Panc1 (cell line): ENCODE data around the gene SLC40A1. TPM values are rescaled to one million over a fixed set of nuclear protein-coding genes. Genes with fewer than 3 reads are reported as not detected.

Experiments
- ATAC-seq: fragments of 200-7000 bp; cut with Tn5 transposase; 2 replicates; pipeline ENCODE4 v1.9.1; 2020; ENCODE audit warnings: mild to moderate bottlenecking, moderate library complexity
- BruUV-seq: library from RNA; stranded (reverse); fragments of 400-500 nt; replicated peaks from 2 replicates; lab custom pipeline; 2021; lab: Mats Ljungman, UMichigan
- CTCF ChIA-PET: fragments of 300-600 bp; sonication (Branson Sonifier 250); formaldehyde crosslinking; loops from one replicate; lab custom pipeline; 2022; ENCODE audit warnings: antibody characterized with exemption; lab: Charles Lee
- POLR2A ChIA-PET: fragments of 300-600 bp; sonication (Branson Sonifier 250); formaldehyde crosslinking; loops from one replicate; lab custom pipeline; 2022; ENCODE audit warnings: antibody characterized with exemption; lab: Charles Lee
- DNase-seq: peaks from one replicate; pipeline ENCODE4 v3.0.0-alpha.2; 2010; ENCODE audit warnings: low read depth, low spot score
- H3K27ac ChIP-seq: 2 replicates; pipeline ENCODE4 v1.5.1; 2011; ENCODE audit warnings: mild to moderate bottlenecking, low read length, inconsistent platforms
- H3K27me3 ChIP-seq: fragments of 200-500 bp; sonication (Bioruptor generic); 2 replicates; pipeline ENCODE4 v1.6.0; 2014; ENCODE audit warnings: low read length, inconsistent platforms; ENCODE audit not compliant: control insufficient read depth, insufficient read depth
- H3K36me3 ChIP-seq: fragments of 200-500 bp; sonication (Bioruptor generic); 2 replicates; pipeline ENCODE4 v1.5.1; 2014; ENCODE audit warnings: inconsistent platforms, mild to moderate bottlenecking, low read length, moderate library complexity; ENCODE audit not compliant: control insufficient read depth, insufficient read depth
- H3K4me1 ChIP-seq: 2 replicates; pipeline ENCODE4 v1.5.1; 2011; ENCODE audit warnings: inconsistent platforms, mild to moderate bottlenecking, low read length, moderate library complexity; ENCODE audit not compliant: control insufficient read depth, insufficient read depth
- H3K4me3 ChIP-seq, 2 experiments: 2 replicates each; pipeline ENCODE4 v1.5.1; 2011 to 2012; ENCODE audit warnings: low read depth in 2 of 2, low read length in 2 of 2, mild to moderate bottlenecking in 2 of 2, inconsistent platforms in 1 of 2, moderate library complexity in 1 of 2
- H3K9me3 ChIP-seq: fragments of 200-500 bp; sonication (Bioruptor generic); 2 replicates; pipeline ENCODE4 v1.5.1; 2014; ENCODE audit warnings: low read depth, mild to moderate bottlenecking, inconsistent platforms, low read length, moderate library complexity; ENCODE audit not compliant: control insufficient read depth, insufficient read depth
- POLR2AphosphoS5 ChIP-seq: IDR thresholded peaks from 2 replicates; pipeline ENCODE4 v1.6.1; 2012; ENCODE audit warnings: mild to moderate bottlenecking, low read depth, low read length, moderate library complexity
- SIN3A ChIP-seq: IDR thresholded peaks from 2 replicates; pipeline ENCODE4 v1.6.1; 2012; ENCODE audit warnings: low read depth, mild to moderate bottlenecking, low read length, moderate library complexity, borderline replicate concordance; ENCODE audit not compliant: insufficient read depth
- TCF7L2 ChIP-seq: IDR thresholded peaks from 2 replicates; pipeline ENCODE4 v1.6.1; 2011; ENCODE audit warnings: mild to moderate bottlenecking, low read depth, low read length, inconsistent platforms
- in situ Hi-C: cut with HindIII; loops from 2 replicates; pipeline ENCODE4 v1.10.0; 2016; ENCODE audit warnings: low sequenced_read_pairs, low pct_unique_long_range_greater_than_20kb
- intact Hi-C: fragments of 100-400 bp; cut with micrococcal nuclease; formaldehyde crosslinking; loops from one replicate; pipeline ENCODE4 v1.10.0; 2022; ENCODE audit not compliant: unreplicated experiment
- total RNA-seq: library from RNA; stranded (reverse); gene quantifications from one replicate; pipeline ENCODE4 v1.2.1, GENCODE V29; 2021; ENCODE audit not compliant: unreplicated experiment
- TF ChIP-seq, protein P1 (sequence below), 2 experiments: IDR thresholded peaks; 2 replicates each; pipeline ENCODE4 v1.6.1; 2011 to 2012; ENCODE audit warnings: low read depth in 2 of 2, control low read depth in 1 of 2, low read length in 1 of 2, mild to moderate bottlenecking in 1 of 2, moderate library complexity in 1 of 2; ENCODE audit not compliant: insufficient read depth in 1 of 2
- TF ChIP-seq, protein P2 (sequence below): fragments of 450-650 bp; IDR thresholded peaks from 2 replicates; pipeline ENCODE4 v1.5.1; 2017; ENCODE audit warnings: mild to moderate bottlenecking

The SLC40A1 gene
- total RNA-seq, 1 experiment from 2014 or later: 0.74 TPM

DNA sequence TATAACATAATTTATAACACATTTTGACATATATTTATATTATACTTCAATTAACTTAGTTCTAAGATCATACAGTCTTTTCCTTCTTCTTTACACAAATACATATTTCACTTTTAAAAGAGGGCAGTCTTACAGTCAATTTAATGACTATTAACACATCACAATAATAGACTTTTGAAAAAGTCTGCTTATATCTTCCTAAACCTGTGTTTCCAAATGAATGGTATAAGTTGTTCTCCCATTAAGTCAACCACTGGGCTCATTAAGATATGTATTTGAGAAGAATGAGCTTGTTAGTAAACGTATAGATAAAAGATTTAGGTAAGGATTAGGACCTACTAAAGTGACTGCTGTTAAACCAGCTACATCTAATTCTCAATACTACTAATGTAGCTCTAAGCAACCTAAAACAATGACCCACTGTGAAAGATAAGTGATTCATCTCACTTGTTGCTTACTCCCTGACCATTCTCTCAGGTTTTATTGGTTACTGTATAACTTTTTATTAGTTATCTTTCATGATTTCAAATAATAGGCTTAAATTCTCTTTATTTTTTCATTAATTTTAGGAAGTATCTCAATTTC is 27.0 kb downstream of the SLC40A1 start:
- ChIA-PET POLR2A (no interaction called here), CTCF (no interaction called here)
- Histone ChIP-seq H3K4me3 (no peak overlapping the region), H3K27me3 (peaks cover 3% of the 10 kb centered on the region; the same call in 1 of the 2 replicates), H3K4me1 (no peaks in the 10 kb centered on the region), H3K36me3 (no peaks in the 10 kb centered on the region), H3K27ac (no peak overlapping the region), H3K9me3 (no peaks in the 10 kb centered on the region)
- in situ Hi-C loops (no loop called here), intact Hi-C loops (no loop called here)
- no TSS peak for BruUV-seq
- TF ChIP-seq, protein P1, sequence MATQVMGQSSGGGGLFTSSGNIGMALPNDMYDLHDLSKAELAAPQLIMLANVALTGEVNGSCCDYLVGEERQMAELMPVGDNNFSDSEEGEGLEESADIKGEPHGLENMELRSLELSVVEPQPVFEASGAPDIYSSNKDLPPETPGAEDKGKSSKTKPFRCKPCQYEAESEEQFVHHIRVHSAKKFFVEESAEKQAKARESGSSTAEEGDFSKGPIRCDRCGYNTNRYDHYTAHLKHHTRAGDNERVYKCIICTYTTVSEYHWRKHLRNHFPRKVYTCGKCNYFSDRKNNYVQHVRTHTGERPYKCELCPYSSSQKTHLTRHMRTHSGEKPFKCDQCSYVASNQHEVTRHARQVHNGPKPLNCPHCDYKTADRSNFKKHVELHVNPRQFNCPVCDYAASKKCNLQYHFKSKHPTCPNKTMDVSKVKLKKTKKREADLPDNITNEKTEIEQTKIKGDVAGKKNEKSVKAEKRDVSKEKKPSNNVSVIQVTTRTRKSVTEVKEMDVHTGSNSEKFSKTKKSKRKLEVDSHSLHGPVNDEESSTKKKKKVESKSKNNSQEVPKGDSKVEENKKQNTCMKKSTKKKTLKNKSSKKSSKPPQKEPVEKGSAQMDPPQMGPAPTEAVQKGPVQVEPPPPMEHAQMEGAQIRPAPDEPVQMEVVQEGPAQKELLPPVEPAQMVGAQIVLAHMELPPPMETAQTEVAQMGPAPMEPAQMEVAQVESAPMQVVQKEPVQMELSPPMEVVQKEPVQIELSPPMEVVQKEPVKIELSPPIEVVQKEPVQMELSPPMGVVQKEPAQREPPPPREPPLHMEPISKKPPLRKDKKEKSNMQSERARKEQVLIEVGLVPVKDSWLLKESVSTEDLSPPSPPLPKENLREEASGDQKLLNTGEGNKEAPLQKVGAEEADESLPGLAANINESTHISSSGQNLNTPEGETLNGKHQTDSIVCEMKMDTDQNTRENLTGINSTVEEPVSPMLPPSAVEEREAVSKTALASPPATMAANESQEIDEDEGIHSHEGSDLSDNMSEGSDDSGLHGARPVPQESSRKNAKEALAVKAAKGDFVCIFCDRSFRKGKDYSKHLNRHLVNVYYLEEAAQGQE (IDR thresholded peaks at IDR 0.05; ENCODE audit: insufficient read depth in 1 of 2, low read depth in 2 of 2, low read length in 1 of 2): no peak
- TF ChIP-seq, protein P2, sequence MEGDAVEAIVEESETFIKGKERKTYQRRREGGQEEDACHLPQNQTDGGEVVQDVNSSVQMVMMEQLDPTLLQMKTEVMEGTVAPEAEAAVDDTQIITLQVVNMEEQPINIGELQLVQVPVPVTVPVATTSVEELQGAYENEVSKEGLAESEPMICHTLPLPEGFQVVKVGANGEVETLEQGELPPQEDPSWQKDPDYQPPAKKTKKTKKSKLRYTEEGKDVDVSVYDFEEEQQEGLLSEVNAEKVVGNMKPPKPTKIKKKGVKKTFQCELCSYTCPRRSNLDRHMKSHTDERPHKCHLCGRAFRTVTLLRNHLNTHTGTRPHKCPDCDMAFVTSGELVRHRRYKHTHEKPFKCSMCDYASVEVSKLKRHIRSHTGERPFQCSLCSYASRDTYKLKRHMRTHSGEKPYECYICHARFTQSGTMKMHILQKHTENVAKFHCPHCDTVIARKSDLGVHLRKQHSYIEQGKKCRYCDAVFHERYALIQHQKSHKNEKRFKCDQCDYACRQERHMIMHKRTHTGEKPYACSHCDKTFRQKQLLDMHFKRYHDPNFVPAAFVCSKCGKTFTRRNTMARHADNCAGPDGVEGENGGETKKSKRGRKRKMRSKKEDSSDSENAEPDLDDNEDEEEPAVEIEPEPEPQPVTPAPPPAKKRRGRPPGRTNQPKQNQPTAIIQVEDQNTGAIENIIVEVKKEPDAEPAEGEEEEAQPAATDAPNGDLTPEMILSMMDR: no peak
- TF ChIP-seq POLR2AphosphoS5 (no peak), SIN3A (no peak), TCF7L2 (no peak)
- no peak for DNase-seq
- ATAC-seq: no peak

DNA sequence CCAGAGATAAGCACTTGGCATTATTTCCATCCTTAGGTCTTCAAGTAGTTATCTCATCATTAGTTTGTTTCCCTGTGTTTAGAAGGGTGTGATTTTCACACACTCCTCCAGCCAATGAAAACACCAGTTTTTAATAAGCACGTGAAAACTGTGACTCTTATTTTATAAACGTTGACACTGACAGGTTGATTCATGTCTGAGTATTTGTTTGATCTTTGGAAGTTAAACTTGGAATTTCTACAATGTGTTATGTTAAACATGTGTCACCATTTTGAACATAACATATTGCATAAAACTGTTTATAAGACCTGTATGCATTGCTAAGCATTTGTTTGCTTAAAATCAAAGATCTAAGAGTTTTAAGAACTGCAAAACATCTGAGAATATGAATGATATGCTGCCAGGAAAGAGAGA is 27.6 kb downstream of the SLC40A1 start:
- TF ChIP-seq SIN3A: no peak
- TF ChIP-seq, protein P1 (IDR thresholded peaks at IDR 0.05; ENCODE audit: insufficient read depth in 1 of 2, low read depth in 2 of 2, low read length in 1 of 2): no peak
- no peak for TF ChIP-seq POLR2AphosphoS5
- no peak for TF ChIP-seq TCF7L2
- TF ChIP-seq, protein P2: no peak
- POLR2A ChIA-PET: no interaction called here
- Histone ChIP-seq H3K27me3 (peaks cover 3% of the 10 kb centered on the region; the same call in 1 of the 2 replicates), H3K4me3 (no peak overlapping the region), H3K9me3 (no peaks in the 10 kb centered on the region), H3K36me3 (no peaks in the 10 kb centered on the region), H3K27ac (no peak overlapping the region), H3K4me1 (no peaks in the 10 kb centered on the region)
- no TSS peak for BruUV-seq
- in situ Hi-C loops (no loop called here), intact Hi-C loops (no loop called here)
- DNase-seq (no peak), ATAC-seq (no peak)
- CTCF ChIA-PET: no interaction called here
